Ammon's horn (tissue), 1 donor: ENCODE data around the gene PCDHGA10.
"Not testable (repeated sequence)": the region's sequence is repeated elsewhere in the genome, so short reads cannot be mapped to it uniquely, and the experiment has no call there.

Experiments
- DNase-seq: peaks from one replicate; pipeline ENCODE4 v3.0.0-alpha.2; 2016; ENCODE audit warnings: low spot score

The PCDHGA10 gene

DNA sequence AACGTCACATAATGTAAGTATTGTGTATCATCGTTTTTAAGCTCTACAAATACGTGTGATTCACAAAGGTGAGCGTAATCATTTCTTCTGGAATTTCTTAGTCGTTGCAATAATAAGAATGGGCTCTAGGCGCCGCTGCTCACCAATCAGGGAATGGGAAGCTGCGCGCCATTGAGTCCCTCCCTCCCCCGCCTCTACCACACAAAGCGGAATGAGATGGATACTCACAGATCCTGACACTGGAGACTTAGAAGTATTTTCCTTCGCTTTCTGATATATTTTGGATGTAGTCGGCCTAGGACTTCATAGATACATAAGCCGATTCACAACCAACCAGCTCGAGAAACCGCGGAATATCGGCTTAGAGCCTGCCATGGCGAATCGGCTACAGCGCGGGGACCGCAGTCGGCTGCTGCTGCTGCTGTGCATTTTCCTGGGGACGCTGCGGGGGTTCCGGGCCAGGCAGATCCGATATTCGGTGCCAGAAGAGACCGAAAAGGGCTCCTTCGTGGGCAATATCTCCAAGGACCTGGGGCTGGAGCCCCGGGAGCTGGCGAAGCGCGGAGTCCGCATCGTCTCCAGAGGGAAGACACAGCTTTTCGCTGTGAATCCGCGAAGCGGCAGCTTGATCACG is 8.2 kb downstream of the PCDHGA10 start, which contains the start of gene PCDHGA11:
Gene PCDHGA11, plus strand, starts transcription at position 197 of the 634 bp plus-strand sequence. Its CDS starts 177 bp downstream, at position 374.
- no peak for DNase-seq

DNA sequence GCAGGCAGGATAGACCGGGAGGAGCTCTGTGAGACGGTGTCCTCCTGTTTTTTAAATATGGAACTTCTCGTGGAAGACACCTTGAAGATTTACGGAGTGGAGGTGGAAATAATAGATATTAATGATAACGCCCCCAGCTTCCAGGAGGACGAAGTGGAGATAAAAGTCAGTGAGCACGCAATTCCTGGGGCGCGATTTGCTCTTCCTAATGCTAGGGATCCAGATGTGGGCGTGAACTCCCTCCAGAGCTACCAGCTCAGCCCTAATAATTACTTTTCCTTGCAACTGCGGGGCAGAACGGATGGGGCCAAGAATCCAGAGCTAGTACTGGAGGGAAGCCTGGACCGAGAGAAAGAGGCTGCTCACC is 8.7 kb downstream of the PCDHGA10 start:
- no peak for DNase-seq

GRCh38 chr5:141422742-141423291 is 10.0 kb downstream of the PCDHGA10 start:
- no peak for DNase-seq

GRCh38 chr5:141427783-141428426 is 15.1 kb downstream of the PCDHGA10 start:
- DNase-seq, result no peak

DNA sequence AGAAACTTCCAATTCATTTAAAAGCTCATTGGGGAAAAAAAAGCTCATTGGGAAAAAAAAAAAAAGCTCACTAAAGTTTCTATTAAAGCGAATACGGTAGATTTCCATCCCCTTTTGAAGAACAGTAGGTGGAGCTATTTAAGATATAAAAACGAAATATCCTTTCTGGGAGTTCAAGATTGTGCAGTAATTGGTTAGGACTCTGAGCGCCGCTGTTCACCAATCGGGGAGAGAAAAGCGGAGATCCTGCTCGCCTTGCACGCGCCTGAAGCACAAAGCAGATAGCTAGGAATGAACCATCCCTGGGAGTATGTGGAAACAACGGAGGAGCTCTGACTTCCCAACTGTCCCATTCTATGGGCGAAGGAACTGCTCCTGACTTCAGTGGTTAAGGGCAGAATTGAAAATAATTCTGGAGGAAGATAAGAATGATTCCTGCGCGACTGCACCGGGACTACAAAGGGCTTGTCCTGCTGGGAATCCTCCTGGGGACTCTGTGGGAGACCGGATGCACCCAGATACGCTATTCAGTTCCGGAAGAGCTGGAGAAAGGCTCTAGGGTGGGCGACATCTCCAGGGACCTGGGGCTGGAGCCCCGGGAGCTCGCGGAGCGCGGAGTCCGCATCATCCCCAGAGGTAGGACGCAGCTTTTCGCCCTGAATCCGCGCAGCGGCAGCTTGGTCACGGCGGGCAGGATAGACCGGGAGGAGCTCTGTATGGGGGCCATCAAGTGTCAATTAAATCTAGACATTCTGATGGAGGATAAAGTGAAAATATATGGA is 17.7 kb downstream of the PCDHGA10 start, which contains the start of gene PCDHGA12:
Gene PCDHGA12, plus strand, starts transcription at position 176 of the 782 bp plus-strand sequence. Its CDS starts 253 bp downstream, at position 429.
- peak; percentile 29 for DNase-seq

GRCh38 chr5:141431286-141431685 is 18.5 kb downstream of the PCDHGA10 start:
- no peak for DNase-seq

DNA sequence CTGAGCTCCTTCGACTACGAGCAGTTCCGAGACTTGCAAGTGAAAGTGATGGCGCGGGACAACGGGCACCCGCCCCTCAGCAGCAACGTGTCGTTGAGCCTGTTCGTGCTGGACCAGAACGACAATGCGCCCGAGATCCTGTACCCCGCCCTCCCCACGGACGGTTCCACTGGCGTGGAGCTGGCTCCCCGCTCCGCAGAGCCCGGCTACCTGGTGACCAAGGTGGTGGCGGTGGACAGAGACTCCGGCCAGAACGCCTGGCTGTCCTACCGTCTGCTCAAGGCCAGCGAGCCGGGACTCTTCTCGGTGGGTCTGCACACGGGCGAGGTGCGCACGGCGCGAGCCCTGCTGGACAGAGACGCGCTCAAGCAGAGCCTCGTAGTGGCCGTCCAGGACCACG is 19.5 kb downstream of the PCDHGA10 start:
- not testable (repeated sequence) for DNase-seq

DNA sequence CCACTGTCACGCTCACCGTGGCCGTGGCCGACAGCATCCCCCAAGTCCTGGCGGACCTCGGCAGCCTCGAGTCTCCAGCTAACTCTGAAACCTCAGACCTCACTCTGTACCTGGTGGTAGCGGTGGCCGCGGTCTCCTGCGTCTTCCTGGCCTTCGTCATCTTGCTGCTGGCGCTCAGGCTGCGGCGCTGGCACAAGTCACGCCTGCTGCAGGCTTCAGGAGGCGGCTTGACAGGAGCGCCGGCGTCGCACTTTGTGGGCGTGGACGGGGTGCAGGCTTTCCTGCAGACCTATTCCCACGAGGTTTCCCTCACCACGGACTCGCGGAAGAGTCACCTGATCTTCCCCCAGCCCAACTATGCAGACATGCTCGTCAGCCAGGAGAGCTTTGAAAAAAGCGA is 19.9 kb downstream of the PCDHGA10 start:
- DNase-seq, result not testable (repeated sequence)

GRCh38 chr5:141434006-141434405 is 21.2 kb downstream of the PCDHGA10 start:
- no peak for DNase-seq

GRCh38 chr5:141437221-141437620 is 24.4 kb downstream of the PCDHGA10 start:
- no peak for DNase-seq

- DNase-seq, result peak; percentile 13
Measured at GRCh38 chr5:141439411-141440141, 26.8 kb downstream of the PCDHGA10 start.

- DNase-seq, result no peak
Measured at GRCh38 chr5:141440341-141440740, 27.6 kb downstream of the PCDHGA10 start.

DNA sequence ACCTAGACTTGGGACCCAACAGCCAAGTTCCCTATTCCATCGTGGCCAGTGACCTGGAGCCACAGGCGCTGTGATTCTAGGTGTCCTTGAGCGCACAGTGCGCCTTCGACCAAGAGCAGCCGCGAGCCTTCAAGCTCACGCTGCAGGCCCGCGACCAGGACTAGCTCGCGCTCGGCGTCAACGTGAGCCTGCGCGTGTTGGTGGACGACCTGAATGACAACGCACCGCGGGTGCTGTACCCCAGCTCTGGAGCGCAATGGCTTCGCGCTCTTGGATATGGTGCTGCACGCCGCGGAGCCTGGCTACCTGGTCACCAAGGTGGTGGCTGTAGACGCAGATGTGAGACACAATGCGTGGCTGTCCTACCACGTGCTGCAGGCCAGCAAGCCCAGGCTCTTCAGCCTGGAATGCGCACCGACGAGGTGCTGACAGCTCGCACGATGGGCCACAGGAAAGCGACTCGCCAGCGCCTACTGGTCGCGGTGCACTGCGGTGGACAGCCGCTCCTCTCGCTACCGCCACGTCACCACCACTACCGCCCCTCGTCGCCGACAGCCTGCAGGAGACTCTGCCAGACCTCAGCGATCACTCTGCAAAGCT is 28.9 kb downstream of the PCDHGA10 start:
- DNase-seq, result no peak

GRCh38 chr5:141465351-141465750 is 52.6 kb downstream of the PCDHGA10 start:
- no peak for DNase-seq
